Activated CD8-positive, alpha-beta memory T cell treated with anti-CD3 and anti-CD28 coated beads, Interleukin-2, amount 50 U/mL, for 48 hours (primary cell): ENCODE measurements around the gene RBM38.
"Not testable (repeated sequence)": the region's sequence is repeated elsewhere in the genome, so short reads cannot be mapped to it uniquely, and the experiment has no call there.

Experiments used
- DNase-seq: peaks from one replicate; pipeline ENCODE4 v3.0.0-alpha.2; 2020

RBM38 gene

GRCh38 chr20:57390604-57391438 lies at the start of gene RBM38:
Gene RBM38 (plus strand): TSS chr20:57391396. CDS start chr20:57391582, 186 bp downstream.
- peak; percentile 94 for DNase-seq

- DNase-seq = no peak
Measured at GRCh38 chr20:57341663-57342062, 49.5 kb upstream of the RBM38 start.

GRCh38 chr20:57342829-57343228 lies 48.4 kb upstream of the RBM38 start:
- DNase-seq = no peak

GRCh38 chr20:57346477-57346876 lies 44.7 kb upstream of the RBM38 start:
- peak; percentile 84 for DNase-seq

- DNase-seq = no peak
Measured at GRCh38 chr20:57347393-57347792, 43.8 kb upstream of the RBM38 start.

GRCh38 chr20:57348200-57348921 lies 42.8 kb upstream of the RBM38 start:
- DNase-seq = not testable (repeated sequence)

- DNase-seq = not testable (repeated sequence)
Measured at GRCh38 chr20:57348922-57349574, 42.1 kb upstream of the RBM38 start.

- DNase-seq = no peak
Measured at GRCh38 chr20:57350081-57350710, 41.0 kb upstream of the RBM38 start.

GRCh38 chr20:57350726-57351041 lies 40.5 kb upstream of the RBM38 start:
- not testable (repeated sequence) for DNase-seq

- DNase-seq = peak; percentile 94
Measured at GRCh38 chr20:57351042-57351783, 40.0 kb upstream of the RBM38 start, which contains the start of gene RAE1. Gene RAE1 (plus strand): TSS chr20:57351255. CDS start chr20:57354039, 2,784 bp downstream.

- DNase-seq = no peak
Measured at GRCh38 chr20:57352305-57352704, 38.9 kb upstream of the RBM38 start.

GRCh38 chr20:57353351-57353750 lies 37.8 kb upstream of the RBM38 start:
- no peak for DNase-seq

GRCh38 chr20:57361517-57361916 lies 29.7 kb upstream of the RBM38 start:
- no peak for DNase-seq

GRCh38 chr20:57364451-57364850 lies 26.7 kb upstream of the RBM38 start:
- DNase-seq = no peak

- no peak for DNase-seq
Measured at GRCh38 chr20:57369596-57369995, 21.6 kb upstream of the RBM38 start.

- DNase-seq = no peak
Measured at GRCh38 chr20:57370316-57370715, 20.9 kb upstream of the RBM38 start.

- DNase-seq = no peak
Measured at GRCh38 chr20:57371363-57371762, 19.8 kb upstream of the RBM38 start.

GRCh38 chr20:57372157-57372556 lies 19.0 kb upstream of the RBM38 start:
- no peak for DNase-seq

- DNase-seq = no peak
Measured at GRCh38 chr20:57372581-57373350, 18.4 kb upstream of the RBM38 start.

- DNase-seq = no peak
Measured at GRCh38 chr20:57374343-57374930, 16.8 kb upstream of the RBM38 start.
